GM19035 (cell line): ENCODE data around the gene FYN.
"Not testable (repeated sequence)": the region's sequence is repeated elsewhere in the genome, so short reads cannot be mapped to it uniquely, and the experiment has no call there.

Source experiments
- ATAC-seq: cut with Tn5 transposase; IDR thresholded peaks from one replicate; pipeline ENCODE4 v1.9.1; 2021; ENCODE audit not compliant: unreplicated experiment

The FYN gene

DNA sequence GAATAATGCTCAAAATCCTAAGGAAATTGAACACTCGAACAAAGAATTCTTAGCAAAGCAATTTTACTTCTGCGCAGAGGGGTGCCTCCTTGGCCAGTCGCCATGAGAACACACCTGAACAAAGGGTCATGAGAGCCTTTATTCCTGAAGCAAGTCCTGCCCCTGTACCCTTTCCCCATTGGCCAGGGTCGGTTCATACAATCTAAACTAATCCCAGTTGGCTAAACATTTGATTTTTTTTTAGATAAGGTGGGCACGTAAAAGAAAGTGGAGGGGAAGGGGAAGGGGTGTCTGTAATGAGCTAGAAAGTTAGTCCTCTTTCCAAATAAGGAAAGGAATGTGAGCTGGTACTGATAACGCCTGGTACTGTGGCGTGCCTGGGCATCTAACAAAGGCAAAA, 37.9 kb downstream of the FYN start:
- ATAC-seq = not testable (repeated sequence)

DNA sequence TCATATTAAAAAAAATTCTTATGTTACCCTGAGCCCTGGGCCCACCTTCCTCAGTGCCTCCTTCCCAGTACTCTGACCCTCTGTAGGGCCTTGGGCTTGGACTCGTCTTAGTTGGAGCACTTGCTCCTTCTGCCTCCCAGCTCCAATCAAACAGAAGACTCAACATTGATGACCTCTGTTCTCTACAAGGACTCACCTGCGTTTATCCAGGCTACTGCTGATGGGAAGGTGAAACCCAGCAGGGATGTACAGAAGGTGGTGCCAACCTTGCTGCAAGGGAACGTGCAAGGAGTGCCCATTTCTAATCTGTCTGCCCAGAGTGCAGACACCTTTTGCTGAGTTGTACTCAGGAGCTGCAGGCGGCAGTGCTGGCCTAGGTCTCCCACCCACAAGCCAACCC, 38.9 kb downstream of the FYN start:
- ATAC-seq = no peak

DNA sequence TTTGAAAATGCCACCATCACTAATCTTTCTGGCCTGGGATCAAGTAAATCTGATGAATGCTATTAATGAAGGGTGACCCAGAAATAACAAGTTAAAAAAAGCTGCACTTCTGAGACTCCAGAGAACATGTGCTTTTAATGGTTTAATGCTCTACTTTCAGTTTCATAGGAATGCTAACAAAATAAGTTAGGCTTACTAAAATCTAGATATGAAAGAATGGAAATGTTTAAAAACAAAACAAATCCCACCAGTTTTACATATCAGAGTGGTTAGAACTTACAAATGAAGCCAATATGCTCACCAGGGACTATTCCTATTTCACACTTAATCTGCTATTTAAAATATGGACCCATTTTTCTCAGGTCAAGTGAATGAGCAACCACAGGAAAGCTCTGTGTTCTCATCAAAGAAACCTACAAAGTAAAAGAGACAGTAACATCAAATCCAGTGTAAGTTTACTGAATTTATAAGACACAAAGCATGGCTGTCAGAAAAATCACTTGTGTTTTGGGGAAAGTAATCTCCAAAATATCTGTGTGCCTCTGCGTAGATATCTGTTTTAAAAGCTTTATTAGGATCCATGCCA, 40.3 kb downstream of the FYN start:
- no peak for ATAC-seq

DNA sequence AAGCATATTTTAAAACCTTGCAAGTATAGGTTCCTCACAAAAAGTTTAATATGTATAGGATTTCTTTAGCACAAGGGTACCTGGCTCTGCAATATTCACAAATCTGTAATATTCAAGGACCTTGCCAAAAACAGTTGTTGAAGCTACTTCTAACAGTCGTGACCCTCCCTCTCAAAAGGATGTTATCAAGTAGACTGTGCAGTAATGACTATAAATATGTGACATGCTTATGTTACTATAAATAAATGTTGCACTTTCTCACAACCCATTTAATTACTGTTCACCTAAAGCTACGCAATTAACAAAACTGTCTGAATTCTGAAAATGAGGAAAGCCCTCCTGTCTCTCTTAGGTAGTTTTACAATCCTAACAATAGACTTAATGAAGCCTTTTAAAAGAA, 41.8 kb downstream of the FYN start:
- no peak for ATAC-seq

DNA sequence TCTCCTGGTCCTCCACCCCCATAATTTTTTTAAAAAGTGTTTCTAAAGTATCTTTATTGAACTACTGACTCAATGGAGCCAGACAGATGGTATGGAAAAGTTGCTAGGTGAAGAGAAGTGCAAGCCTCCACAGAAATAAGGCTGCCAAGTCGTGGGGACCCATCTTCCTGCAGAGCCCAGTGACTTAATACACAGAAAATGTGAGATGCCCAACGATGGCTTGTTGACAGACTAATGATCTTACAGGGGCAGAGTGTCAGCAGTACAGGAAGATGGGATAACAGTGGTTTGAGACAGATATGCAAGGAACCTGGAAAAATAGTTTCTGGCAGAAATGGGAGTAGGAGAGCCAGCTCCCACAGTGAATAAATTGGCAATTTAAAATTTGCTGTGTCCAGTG, 43.3 kb downstream of the FYN start:
- no peak for ATAC-seq

DNA sequence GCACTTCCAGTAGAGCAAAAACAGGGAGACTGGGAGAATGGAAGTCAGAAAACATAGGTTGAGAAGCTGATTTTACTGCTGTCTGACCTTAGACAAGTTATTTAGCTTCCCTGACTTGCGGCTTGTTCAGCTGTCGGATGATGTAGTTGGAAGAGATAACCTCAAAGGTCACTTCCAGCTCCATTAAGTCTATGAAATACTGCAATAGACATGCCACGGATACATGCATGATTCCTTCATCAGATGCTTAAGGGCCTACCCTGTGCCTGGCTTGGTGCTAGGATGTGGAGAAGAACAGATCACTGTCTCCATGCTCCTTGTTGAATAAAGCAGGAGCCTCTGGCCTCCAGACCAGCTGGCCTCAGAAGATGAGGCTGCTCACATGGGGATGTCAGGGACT, 43.7 kb downstream of the FYN start:
- no peak for ATAC-seq

DNA sequence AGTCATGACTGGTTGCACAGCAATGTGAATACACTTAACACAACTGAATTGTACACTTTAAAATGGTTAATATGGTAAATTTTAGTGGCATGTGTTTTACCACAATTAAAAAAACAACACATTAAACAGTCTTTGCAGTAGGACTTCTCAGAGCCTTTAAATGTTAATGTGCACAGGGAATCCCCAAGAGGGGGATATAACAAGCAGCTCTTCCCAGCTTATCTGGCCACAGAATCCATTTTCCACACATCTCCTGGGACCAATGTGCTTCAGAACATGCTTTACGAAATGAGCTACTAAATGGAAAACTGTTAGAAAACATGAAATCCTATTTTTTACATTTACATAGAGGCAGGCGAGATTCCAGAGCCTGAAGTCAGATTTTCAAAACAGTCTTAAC, 44.4 kb downstream of the FYN start:
- ATAC-seq = no peak

DNA sequence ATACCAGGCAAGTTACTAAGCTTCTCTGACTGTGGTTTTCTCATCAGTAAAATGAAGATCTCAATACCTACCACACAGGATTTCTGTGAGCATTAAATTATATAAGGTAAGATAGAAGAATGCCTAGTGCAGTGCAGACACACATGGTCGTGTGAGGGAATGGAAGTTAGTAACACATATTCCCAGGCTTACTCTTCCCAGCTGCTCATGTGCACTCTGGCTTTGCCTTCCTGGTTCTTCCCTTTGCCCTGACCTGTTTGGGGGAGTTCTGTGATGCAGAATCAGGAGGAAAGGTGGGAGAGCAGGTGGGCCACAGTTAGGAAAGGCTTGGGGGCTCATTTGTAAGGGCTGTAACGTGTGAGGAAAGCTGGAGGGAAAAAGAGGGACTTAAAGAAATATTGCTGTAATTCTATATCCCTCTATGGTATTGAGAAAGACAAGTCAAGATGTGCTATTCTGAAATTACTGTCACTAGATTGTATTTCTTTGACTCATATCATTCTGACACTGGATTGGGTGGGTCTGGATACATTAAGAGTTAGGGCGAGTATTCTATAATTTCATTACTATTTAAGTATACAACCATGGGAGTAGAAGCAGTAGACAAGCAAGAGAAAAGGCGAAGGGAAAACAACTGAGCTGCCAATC, 47.7 kb downstream of the FYN start:
- no peak for ATAC-seq

DNA sequence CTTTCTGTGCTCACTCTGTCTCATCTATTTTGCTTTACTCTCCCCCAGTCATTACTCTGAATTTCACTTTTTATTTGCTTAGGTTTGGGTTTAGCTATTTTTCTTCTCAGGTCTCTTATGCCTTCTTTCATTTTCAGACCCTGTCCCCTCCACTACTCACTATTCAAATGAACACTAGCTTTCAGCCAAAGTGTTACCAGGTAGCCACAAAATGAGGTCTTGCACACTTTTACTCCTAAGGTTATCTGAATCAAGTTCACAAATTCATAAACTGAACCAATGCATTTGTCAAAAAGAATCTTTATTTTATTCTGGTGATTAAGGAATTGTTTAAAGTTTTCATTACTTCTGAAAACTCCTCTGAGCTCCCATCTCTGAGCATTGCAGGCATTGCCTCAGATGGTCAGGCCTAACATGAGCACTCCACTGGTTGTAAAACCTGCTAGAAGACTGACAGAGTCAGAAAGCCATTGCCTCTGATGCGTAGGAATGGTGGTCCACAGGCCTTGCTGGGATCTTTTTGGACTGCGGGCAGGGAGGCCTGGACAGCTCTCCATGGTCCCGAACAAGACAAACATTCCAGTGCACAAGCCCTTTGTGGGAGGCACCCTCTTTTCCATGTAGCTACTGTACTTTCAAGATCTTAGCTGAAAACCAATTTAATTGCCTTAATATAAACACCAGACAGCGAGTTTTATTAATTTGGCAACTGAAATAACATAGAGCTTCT, 48.5 kb downstream of the FYN start:
- peak; percentile 86 for ATAC-seq

DNA sequence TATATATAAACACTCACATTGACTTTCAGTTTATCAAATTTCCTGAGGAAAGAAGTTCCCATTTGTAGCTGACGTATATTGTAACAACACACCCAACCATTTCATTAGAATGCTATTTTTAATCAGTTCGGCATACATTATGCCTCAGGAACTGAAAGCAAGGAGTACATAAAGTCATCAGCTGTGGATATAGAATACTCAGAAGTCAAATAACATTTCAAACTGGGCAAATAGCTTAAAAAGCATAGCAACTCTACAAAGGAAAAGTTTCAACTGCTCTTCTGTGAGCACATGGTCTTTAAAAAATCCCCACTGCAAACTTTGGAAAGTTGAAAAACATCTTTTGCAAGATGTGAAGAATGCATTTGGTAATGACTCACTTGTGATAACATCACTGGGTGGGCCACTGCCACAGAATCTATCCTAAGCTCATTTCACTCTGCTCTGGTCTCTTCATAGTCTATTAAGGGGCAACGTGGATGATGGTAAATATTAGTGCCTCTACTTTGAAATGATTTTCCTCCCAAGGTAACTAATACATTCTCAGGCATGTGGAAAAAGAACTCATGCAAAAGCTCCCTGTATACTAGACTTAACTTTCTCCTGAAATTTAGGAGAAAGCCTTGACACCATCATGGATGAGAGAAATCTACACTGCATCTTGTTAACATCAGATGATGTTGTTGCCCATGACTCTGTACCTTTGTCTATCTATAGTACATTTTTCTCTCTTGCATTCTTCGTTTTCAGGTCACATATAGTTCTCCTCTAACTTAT, 49.2 kb downstream of the FYN start:
- peak; percentile 12 for ATAC-seq

DNA sequence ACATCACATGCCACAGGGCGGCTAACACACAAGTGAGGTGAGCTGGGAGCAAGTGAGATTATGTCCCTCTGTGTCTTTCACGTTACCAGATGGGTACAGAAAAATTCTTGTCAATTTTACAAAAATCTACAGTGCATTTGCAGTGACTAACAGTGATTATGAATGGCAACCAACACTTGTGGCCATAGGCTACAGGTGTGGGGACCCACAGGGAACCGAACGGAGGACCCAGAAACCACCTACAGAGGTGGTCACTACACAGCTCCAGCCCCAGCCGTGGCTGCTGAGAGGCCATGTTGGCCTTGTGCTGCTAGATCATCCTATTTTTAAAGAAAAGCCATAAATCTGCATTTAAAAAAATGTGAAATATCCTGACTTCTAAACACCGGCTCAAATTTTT, 50.2 kb downstream of the FYN start:
- no peak for ATAC-seq

DNA sequence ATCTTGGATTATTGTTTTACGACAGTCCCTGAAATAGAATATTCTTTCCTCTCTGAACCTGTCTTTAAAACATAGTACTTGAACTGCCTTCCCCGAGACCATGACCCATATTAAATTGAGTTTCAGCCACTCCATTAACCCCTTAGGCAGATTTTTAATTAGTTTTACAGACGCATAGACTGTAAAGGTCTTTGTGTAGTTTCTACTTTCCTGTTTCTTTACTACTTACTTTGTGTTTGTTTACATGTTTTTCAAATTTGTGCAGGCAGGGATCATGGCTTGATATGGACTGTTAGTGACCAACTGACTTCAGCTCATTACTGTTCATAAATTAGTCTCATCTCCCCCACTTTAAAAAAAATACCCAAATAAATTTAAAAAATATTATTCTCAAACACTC, 53.8 kb downstream of the FYN start:
- no peak for ATAC-seq

DNA sequence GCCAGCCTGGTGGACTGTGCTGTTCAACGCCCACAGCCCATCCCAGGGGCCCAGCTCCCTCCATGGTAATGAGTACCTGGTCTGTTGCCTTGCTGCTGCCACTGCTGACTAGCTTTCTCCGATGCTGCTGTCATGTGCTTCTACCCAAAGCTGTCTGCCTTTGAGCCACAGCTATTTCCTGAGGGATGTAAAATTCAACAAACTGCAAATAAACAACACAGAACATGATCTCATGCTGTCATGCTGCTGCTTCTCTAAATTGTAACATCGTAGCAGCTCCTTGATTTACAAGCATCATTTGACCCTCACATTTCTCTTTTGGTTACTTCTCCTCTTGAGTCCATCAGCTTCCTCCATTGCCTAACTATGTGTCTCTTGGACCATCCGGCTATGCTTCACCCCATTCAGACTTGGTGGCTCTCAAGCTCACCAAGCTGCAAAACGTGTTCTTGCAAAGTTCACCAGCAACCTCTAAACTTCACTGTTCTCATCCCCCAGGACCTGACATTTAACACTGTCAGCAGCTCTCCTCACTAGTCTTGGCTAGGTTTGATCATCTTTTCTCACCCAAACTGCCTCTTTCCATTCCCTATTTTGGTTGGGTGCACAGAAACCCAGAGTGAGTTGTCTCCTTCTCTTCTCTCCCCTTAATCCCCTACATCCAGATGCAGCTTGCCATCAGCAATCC, 54.6 kb downstream of the FYN start:
- no peak for ATAC-seq

DNA sequence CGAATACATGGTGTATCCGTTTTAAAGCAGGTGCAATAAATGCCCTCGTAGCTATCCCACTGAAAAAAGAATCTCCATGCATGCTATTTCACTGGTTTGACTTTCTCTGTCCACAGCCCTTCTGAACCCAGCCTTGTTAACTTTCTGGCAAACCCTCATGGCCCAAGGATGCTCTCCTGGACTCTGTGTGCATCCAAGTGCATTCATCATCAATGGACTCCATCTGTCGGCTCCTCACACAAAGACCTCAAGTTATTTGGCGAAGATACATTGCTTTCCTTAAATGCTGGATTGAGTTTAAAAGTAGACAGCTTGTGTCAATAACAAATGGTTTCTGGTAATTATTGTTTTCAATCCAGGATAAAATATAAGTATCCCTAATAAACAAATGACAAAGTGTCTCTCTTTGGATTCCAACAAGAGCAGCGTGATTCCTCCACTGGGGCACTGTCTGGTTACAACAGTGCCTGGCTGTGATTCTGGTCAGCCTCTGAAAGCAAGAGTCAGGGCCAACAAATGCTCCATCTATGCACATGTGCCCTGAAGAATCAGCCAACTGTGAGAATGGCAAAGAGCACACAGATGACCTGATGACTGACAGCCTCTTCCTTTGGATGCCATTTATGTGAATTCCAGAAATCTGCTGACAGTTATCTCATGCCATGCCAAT, 55.7 kb downstream of the FYN start:
- ATAC-seq = no peak

DNA sequence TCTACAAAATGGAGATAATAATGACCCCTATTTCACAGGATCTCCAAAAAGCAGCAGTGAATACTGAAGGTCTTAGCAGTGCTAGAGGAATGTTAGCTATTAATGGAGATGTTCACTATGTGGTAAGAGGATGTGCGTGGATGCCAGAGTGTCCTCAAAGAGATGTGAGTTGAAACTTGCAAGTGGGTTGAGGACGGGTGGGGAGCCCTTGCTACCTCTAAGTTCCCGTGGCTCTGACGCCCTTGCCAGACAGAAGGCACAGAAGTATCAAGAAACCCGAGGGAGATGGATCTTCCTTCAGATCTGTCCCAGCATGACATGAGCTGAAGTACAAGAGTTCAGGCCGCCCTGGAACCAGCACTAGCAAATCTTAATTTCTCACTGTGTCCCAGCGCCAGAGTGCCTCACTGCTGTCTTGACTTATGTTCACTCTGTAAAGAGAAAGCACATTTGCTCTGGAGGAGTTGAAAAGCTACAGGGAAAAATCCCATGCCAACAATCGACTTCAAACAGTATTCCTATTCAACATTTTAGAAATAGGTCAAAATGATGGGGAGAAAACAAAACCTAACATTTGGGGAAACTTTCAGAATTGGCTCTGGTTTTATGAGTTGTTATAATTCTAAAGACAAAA, 59.5 kb downstream of the FYN start:
- ATAC-seq = no peak

DNA sequence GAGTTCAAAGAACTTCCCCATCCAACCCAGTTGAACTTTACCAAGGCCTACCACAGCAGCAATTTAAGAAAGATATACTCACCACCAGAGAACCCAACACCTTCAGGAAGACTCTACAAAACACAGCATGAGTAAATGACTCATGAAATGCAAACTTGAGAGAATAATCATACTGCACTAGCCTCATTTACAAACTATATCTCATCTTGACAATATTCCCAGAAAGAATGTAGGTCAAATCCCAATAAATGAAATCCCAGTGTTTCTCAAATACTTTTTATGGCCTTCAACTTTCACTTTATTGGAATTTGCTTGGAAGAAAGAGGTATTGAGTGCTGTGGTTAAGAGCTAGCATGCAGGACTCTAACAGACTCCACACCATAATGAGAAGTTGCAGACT, 60.0 kb downstream of the FYN start:
- no peak for ATAC-seq

DNA sequence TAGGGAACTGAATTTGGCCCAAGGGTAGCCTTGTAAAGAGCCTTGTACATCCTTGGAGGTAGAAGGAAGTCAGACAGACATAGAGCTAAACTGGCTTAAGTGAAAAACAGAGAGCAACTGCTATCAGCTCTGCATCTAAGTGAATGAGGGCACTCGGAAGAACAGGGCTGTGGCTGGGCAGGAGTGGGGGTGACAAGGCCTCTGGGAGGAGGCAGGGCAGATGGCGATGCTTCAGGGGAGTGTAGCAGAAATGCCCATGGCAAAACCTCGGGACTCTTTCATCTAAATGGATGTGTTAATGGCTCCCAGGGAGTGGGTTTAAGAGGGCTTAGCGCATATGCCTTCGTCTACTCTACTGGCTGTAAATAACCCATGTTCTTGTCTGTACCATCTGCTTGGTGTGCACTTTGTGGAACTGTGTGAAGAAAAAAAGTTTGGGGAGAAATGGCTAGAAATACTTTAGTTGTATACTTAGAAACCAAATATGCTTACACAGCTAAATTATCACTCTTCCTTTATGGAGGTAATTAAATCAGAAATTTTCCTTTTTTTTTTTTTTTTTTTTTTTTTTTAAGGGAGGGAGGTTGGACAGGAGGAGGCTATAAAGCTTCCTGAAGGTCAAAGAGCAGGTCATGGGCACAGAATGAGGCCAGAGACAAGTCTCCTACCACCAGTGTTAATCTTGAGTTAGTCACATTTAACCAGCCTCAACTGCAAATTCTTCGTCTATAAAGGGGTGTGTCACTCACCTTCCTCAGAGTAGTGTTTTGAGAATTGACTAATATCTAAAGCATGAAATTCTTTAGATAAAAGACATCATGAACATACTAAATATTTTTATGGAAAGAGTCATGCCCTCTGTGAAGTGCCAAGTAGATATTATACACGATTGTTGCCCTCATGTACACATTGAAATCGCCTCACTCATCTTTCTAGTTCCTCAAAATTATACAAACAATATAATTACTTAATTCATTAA, 60.9 kb downstream of the FYN start:
- no peak for ATAC-seq

DNA sequence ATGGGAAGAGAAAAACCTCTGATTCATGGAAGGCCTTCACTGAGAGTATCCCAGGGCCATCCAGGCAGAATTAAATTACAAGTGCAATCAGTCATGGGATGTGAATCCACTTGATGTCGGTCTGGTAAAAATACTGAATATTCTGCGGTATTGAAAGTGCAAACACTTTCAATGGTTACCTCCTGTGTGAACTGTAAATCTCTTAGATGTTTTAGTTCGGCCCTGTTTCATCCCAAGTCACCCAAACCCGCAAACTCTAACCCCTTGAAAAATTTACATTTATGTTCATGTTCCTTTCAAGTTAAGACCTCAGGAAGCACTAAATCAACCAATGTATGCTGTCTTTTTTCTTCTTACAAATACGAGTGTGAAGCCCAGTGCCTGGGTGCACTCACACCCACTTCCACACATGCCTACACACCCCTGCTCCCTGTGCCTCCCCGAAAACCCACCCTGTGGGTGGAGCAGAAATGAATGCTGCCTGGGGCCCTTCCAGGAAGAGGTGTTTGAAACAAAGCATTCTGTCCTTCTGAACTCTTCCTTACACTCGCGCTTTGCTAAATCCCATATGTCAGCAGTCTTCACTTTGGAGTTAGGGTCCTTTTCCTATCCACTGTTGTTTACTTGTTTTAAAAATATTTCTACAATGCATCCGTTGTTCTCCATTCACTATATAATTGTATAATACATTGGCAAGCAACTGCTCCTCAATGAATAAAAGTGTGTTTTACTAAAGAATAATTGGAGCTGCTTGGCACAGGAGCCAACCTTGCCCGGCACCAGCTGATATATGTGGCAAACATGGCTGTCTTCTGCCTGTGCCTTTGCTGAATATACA, 62.7 kb downstream of the FYN start:
- no peak for ATAC-seq
